Measurements from ENCODE around the gene SELENOM. TPM values are rescaled to one million over a fixed set of nuclear protein-coding genes. Genes with fewer than 3 reads are reported as not detected.
A peak's percentile ranks its signal among the peaks of the same experiment; 100 is the strongest.
"Not testable (repeated sequence)": the region's sequence is repeated elsewhere in the genome, so short reads cannot be mapped to it uniquely, and the experiment has no call there.

SELENOM gene
- total RNA-seq, 1 donor from 2014 or later, result 157 TPM

DNA sequence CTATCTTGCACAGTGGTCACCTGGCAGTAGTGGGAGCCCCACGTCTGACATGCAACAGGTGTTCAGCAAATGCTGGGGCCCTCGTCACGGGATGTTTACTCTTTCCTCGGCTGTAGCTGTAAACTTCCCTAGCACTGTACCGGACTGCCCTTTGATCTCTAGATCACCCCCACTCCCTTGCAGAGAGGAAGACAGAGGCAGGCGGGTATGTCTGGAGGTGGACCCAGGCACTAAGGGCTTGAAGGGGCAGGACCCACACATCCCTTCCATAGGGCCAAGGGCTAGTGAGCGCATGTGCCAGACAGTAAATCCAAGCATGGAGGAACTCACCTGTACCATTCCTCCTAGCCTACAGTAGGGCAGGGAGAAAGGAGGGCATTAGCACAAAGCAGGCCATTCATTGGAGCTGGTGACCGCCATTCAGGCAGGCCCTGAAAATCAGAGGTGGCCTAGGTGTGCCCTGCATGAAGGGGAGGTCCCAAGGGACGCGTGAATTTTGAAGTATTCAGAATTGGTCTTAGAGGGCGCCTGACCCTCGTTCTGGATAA, 28.2 kb downstream of the SELENOM start:
- Histone ChIP-seq H3K36me3 (ENCODE audit: insufficient read depth, low read length) (no peaks in the 10 kb centered on the region), H3K9ac (ENCODE audit: low read length) (no peak overlapping the region), H3K4me3 (ENCODE audit: insufficient read depth, low read depth, low read length) (no peak overlapping the region), H3K27ac (ENCODE audit: low read depth, low read length) (no peak overlapping the region), H4K20me1 (ENCODE audit: insufficient read depth, low read length) (peaks cover 25% of the 10 kb centered on the region), H2AFZ (ENCODE audit: low read depth, low read length) (no peak overlapping the region), H3K79me2 (ENCODE audit: insufficient read depth, low read length) (peaks cover 29% of the 10 kb centered on the region), H3K9me3 (ENCODE audit: insufficient read depth, low read depth, low read length) (no peaks in the 10 kb centered on the region), H3K4me2 (ENCODE audit: low read length) (no peak overlapping the region), H3K4me1 (ENCODE audit: insufficient read depth, low read length) (peaks cover 31% of the 10 kb centered on the region), H3K27me3 (ENCODE audit: insufficient read depth, low read length) (no peaks in the 10 kb centered on the region)
- no peaks in the 10 kb centered on the region for H3K27me3 Mint-ChIP-seq (ENCODE audit: low read depth, unreplicated experiment)
- DNase-seq (ENCODE audit: low read depth) (no peak), FAIRE-seq (no peak)
- H3K4me3 Mint-ChIP-seq (ENCODE audit: unreplicated experiment), result no peak overlapping the region
- H3K4me1 Mint-ChIP-seq (ENCODE audit: low read depth, unreplicated experiment), result peaks cover 17% of the 10 kb centered on the region
- no peak for TF ChIP-seq EZH2 (IDR thresholded peaks at IDR 0.05; ENCODE audit: insufficient read depth, low read length)
- TF ChIP-seq, protein P1, sequence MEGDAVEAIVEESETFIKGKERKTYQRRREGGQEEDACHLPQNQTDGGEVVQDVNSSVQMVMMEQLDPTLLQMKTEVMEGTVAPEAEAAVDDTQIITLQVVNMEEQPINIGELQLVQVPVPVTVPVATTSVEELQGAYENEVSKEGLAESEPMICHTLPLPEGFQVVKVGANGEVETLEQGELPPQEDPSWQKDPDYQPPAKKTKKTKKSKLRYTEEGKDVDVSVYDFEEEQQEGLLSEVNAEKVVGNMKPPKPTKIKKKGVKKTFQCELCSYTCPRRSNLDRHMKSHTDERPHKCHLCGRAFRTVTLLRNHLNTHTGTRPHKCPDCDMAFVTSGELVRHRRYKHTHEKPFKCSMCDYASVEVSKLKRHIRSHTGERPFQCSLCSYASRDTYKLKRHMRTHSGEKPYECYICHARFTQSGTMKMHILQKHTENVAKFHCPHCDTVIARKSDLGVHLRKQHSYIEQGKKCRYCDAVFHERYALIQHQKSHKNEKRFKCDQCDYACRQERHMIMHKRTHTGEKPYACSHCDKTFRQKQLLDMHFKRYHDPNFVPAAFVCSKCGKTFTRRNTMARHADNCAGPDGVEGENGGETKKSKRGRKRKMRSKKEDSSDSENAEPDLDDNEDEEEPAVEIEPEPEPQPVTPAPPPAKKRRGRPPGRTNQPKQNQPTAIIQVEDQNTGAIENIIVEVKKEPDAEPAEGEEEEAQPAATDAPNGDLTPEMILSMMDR (IDR thresholded peaks at IDR 0.05; ENCODE audit: insufficient read depth, low read depth, low read length), result no peak
- H3K9me3 Mint-ChIP-seq (ENCODE audit: unreplicated experiment), result peaks cover 5% of the 10 kb centered on the region
- no peak overlapping the region for H3K27ac Mint-ChIP-seq (ENCODE audit: unreplicated experiment)
- H3K36me3 Mint-ChIP-seq (ENCODE audit: low read depth, unreplicated experiment), result peaks cover 3% of the 10 kb centered on the region

DNA sequence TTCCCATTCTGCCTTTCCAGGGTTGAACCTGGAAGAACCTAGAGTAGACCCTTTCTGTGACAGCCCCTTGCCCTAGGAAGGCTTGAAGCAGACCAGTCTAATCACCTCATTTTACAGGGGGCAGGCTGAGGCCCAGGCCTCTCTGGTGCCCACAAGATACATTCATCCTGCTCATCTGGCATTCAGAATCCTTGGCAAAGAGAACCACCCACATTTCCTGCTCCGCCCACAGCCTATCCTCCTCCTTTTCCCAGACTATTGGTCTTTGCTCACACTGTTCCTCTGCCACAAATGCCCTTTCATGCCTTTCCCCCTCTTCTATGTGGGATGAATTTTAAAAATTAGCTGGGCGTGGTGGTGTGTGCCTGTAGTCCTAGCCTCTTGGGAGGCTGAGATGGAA, 29.0 kb downstream of the SELENOM start:
- H3K4me2 ChIP-seq (ENCODE audit: low read length); H3K36me3 ChIP-seq (ENCODE audit: insufficient read depth, low read length); FAIRE-seq; H3K27me3 Mint-ChIP-seq (ENCODE audit: low read depth, unreplicated experiment); H3K4me3 Mint-ChIP-seq (ENCODE audit: unreplicated experiment); H3K9me3 ChIP-seq (ENCODE audit: insufficient read depth, low read depth, low read length); H3K4me3 ChIP-seq (ENCODE audit: insufficient read depth, low read depth, low read length); H3K9me3 Mint-ChIP-seq (ENCODE audit: unreplicated experiment); H3K36me3 Mint-ChIP-seq (ENCODE audit: low read depth, unreplicated experiment); H3K9ac ChIP-seq (ENCODE audit: low read length); DNase-seq (ENCODE audit: low read depth); H3K27me3 ChIP-seq (ENCODE audit: insufficient read depth, low read length); H3K27ac Mint-ChIP-seq (ENCODE audit: unreplicated experiment); H3K27ac ChIP-seq (ENCODE audit: low read depth, low read length): not testable (repeated sequence)
- H3K4me1 ChIP-seq (ENCODE audit: insufficient read depth, low read length), result peaks cover 23% of the 10 kb centered on the region
- H2AFZ ChIP-seq (ENCODE audit: low read depth, low read length), result peak overlapping the region; percentile 11
- peaks cover 21% of the 10 kb centered on the region for H3K79me2 ChIP-seq (ENCODE audit: insufficient read depth, low read length)
- peaks cover 19% of the 10 kb centered on the region for H4K20me1 ChIP-seq (ENCODE audit: insufficient read depth, low read length)
- H3K4me1 Mint-ChIP-seq (ENCODE audit: low read depth, unreplicated experiment), result peaks cover 15% of the 10 kb centered on the region

DNA sequence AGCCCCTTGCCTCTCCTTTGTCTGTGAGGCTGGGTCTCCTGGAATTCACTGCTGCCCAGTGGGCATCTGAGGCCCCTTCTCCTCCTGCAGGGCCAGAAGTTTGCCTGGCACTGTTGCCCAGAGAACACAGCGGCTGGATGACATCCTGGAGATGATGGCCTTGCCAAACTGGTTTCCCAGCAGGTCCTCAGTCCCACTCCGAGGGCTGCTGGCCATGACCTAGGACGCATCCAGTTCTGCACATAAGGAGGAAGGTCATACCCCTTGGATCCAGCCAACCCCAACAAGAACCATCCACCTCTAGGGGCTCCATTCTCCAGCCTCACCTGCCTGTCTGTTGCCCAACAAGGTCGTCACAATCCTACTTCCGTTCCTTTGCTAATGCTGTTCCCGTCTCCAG, 29.7 kb downstream of the SELENOM start:
- Mint-ChIP-seq H3K27ac (ENCODE audit: unreplicated experiment) (no peak overlapping the region), H3K27me3 (ENCODE audit: low read depth, unreplicated experiment) (peaks cover 6% of the 10 kb centered on the region), H3K4me3 (ENCODE audit: unreplicated experiment) (no peak overlapping the region), H3K4me1 (ENCODE audit: low read depth, unreplicated experiment) (peaks cover 12% of the 10 kb centered on the region), H3K36me3 (ENCODE audit: low read depth, unreplicated experiment) (no peaks in the 10 kb centered on the region), H3K9me3 (ENCODE audit: unreplicated experiment) (peaks cover 7% of the 10 kb centered on the region)
- Histone ChIP-seq H3K4me3 (ENCODE audit: insufficient read depth, low read depth, low read length) (no peak overlapping the region), H3K4me2 (ENCODE audit: low read length) (no peak overlapping the region), H3K79me2 (ENCODE audit: insufficient read depth, low read length) (peaks cover 14% of the 10 kb centered on the region), H3K9ac (ENCODE audit: low read length) (no peak overlapping the region), H3K27ac (ENCODE audit: low read depth, low read length) (no peak overlapping the region), H3K27me3 (ENCODE audit: insufficient read depth, low read length) (no peaks in the 10 kb centered on the region), H3K36me3 (ENCODE audit: insufficient read depth, low read length) (no peaks in the 10 kb centered on the region), H3K4me1 (ENCODE audit: insufficient read depth, low read length) (peaks cover 16% of the 10 kb centered on the region), H2AFZ (ENCODE audit: low read depth, low read length) (no peak overlapping the region), H4K20me1 (ENCODE audit: insufficient read depth, low read length) (peaks cover 12% of the 10 kb centered on the region), H3K9me3 (ENCODE audit: insufficient read depth, low read depth, low read length) (no peaks in the 10 kb centered on the region)
- TF ChIP-seq, protein P1 (IDR thresholded peaks at IDR 0.05; ENCODE audit: insufficient read depth, low read depth, low read length), result no peak
- TF ChIP-seq EZH2 (IDR thresholded peaks at IDR 0.05; ENCODE audit: insufficient read depth, low read length), result no peak
- FAIRE-seq, result no peak
- no peak for DNase-seq (ENCODE audit: low read depth)
